Stimulated activated CD4-positive, alpha-beta T cell treated with anti-CD3 and anti-CD28 coated beads, TNF-alpha, amount 100 ng/mL, for 1 hour (primary cell): Measurements from ENCODE around the gene IL21R.
"Not testable (repeated sequence)": the region's sequence is repeated elsewhere in the genome, so short reads cannot be mapped to it uniquely, and the experiment has no call there.

Source experiments
- DNase-seq, 3 donors: peaks; one replicate each; pipeline ENCODE4 v3.0.0-alpha.2; 2020; ENCODE audit warnings: low read depth in 3 of 3, low spot score in 1 of 3

The IL21R gene

GRCh38 chr16:27441998-27442397 is 40.0 kb downstream of the IL21R start:
- DNase-seq: no peak

GRCh38 chr16:27444015-27444414 is 42.0 kb downstream of the IL21R start:
- DNase-seq: no peak

GRCh38 chr16:27444470-27444869 is 42.5 kb downstream of the IL21R start:
- no peak for DNase-seq

GRCh38 chr16:27445502-27446175 is 43.7 kb downstream of the IL21R start:
- DNase-seq: no peak

- DNase-seq: peak in 2 of 3 donors; percentile 61
These were observed 44.7 kb downstream of the IL21R start for GRCh38 chr16:27446721-27447120.

- DNase-seq: no peak
These were observed 45.3 kb downstream of the IL21R start for GRCh38 chr16:27447301-27447700.

- DNase-seq: no peak
These were observed 46.8 kb downstream of the IL21R start for GRCh38 chr16:27448532-27449433.

- DNase-seq: peak; percentile 44 to 50 (median 48)
These were observed 47.6 kb downstream of the IL21R start for GRCh38 chr16:27449434-27450195.

GRCh38 chr16:27450196-27450549 is 48.2 kb downstream of the IL21R start:
- no peak for DNase-seq

GRCh38 chr16:27452569-27453493 is 50.9 kb downstream of the IL21R start:
- no peak for DNase-seq

- DNase-seq: no peak
These were observed 51.5 kb downstream of the IL21R start for GRCh38 chr16:27453494-27453825.

GRCh38 chr16:27455700-27456099 is 53.7 kb downstream of the IL21R start:
- no peak for DNase-seq

GRCh38 chr16:27457605-27457900 is 55.6 kb downstream of the IL21R start:
- not testable (repeated sequence) for DNase-seq

GRCh38 chr16:27458258-27458657 is 56.3 kb downstream of the IL21R start:
- no peak for DNase-seq

GRCh38 chr16:27458987-27459688 is 57.2 kb downstream of the IL21R start:
- DNase-seq: no peak

GRCh38 chr16:27460213-27460612 is 58.2 kb downstream of the IL21R start:
- no peak for DNase-seq

- DNase-seq: no peak
These were observed 58.9 kb downstream of the IL21R start for GRCh38 chr16:27460663-27461482.

- no peak for DNase-seq
These were observed 59.7 kb downstream of the IL21R start for GRCh38 chr16:27461483-27462171.
